HG02852 (cell line): ENCODE data around the gene ANTKMT.

Experiments
- ATAC-seq: cut with Tn5 transposase; IDR thresholded peaks from one replicate; pipeline ENCODE4 v1.9.1; 2021; ENCODE audit warnings: mild to moderate bottlenecking, moderate library complexity; ENCODE audit not compliant: unreplicated experiment

Gene ANTKMT

DNA sequence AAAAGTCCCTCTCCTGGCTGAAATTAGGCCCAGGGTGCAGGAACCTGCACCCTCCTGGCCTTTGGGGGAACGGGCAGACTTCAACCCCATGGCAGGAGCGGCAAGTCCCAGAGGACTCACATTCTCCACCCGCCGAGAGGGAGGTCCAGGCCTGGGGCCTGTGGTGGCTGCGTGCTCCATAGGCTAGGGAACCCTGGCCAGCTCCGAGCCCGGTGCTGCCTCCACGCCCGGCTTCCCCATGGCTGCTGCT lies 5.2 kb downstream of the ANTKMT start:
- no peak for ATAC-seq

- ATAC-seq = no peak
Observed at GRCh38 chr16:726438-727290, 5.7 kb downstream of the ANTKMT start, which contains the start of the genes CCDC78 and HAGHL. CCDC78 (minus strand) TSS chr16:726443; CDS start chr16:726367, 76 bp downstream. HAGHL (plus strand) TSS chr16:727106; CDS start chr16:727510, 404 bp downstream.

GRCh38 chr16:727291-727977 lies 6.5 kb downstream of the ANTKMT start:
- no peak for ATAC-seq

- ATAC-seq = no peak
Observed at GRCh38 chr16:728131-728889, 7.4 kb downstream of the ANTKMT start.

DNA sequence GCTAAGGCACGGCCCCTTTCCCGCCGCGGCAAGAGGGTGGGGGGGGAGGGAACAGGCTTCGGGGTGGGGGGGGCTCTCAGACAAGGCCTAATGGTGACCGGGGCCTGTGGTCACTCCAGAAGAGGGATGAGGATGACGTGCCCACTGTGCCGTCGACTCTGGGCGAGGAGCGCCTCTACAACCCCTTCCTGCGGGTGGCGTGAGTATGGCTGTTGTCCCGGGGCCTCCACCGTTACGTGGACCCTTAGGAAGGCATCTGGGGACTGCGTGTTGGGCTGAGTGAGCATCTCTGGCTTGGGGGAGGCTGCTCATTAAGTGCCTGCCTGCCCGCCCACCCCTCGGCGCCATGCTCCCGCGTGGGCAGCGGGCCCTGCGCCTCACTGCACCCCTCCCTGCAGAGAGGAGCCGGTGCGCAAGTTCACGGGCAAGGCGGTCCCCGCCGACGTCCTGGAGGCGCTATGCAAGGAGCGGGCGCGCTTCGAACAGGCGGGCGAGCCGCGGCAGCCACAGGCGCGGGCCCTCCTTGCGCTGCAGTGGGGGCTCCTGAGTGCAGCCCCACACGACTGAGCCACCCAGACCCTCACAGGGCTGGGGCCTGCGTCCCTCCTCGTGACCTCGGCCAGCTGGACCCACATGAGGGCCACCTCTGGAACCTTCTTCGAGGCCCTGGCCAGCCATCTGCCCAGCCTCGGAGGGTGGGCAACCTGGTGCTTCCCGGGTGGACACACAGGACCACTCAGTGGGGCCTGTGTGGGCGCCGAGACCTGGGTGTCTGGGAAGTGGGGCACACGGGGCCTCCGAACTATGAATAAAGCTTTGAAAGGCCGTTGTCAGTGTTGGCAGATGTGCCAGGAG lies 8.2 kb downstream of the ANTKMT start:
- no peak for ATAC-seq

DNA sequence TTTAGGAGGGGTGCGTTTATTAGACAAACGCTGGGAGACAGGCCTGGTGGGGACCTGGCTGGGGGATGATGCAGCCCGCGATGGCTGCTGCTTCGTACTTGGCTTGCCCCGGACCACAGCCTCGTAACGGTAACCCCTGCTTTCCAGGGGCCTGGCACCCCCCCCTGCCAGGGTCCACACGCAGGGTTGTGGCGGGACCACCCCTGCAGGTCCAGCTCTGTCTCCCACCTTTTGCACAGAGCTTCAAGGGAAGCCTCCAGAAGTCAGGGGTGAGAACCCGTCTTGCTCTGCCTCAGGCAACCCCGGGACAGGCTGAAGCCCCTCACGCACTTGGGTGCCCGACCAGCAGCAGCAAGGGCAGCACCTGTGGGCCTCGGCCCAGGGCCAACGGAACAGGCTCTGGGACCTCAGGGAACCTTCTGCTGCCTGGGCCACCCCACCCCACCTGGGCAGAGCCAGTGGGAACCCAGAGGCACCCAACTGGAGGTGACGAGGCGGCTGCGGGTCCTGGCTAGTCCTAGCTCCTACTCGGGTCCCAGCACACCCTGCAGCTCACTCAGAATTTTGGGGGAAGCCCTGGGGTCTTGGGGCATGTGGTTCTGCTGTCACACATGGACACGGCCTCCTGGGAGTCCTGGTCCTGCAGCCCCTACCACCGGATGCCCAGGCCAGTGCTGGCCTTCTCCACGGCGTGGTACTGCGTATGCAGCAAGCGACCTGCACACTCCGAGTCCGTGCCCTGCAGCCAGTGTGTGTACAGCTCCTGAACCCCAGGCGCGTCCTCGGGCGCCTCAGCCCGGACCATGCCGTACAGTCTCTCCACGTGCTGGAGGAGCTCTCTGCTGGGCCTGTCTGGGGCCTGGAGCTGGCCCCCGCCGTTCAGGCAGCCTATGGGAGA lies 9.1 kb downstream of the ANTKMT start:
- no peak for ATAC-seq

DNA sequence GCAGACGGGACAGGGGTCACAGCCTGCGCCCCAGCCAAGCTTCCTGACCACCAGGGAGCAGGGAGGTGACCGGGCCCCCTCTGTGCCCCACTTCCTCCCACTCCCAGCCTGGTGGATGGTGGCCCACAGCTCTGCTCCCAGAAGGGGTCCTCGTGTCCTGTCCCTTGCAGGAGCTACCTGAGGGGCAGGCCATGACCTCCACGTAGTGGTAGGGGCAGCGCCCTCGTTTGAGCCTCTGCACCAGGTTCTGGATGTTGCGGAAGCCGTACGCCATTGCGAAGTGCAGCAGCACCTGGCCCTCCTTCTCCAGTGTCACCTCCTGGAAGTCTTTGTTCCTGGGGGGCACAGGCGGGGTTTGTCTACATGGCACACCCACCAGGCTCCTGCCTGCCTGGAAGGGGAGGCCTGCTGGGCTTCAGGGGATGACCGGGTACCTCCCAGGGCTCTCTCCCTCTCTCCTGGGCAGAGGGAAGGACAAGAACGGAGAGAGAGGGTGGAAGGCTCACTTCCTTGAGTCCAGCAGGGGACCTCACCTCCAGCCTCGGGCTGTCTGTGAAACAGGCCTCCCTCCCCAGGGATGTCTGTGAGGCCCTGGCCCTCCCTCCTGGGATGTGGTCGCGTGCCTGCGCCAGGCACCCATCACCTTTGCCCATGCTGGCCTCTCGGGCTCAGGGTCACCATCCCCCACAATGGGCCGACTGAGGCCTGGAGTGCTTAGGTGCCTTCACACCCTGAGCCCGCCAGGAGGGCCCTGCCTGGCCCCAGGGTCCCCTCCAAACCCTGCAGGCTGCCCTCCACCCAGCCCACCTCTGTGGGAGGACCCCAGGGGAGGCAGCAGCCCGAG lies 9.9 kb downstream of the ANTKMT start:
- no peak for ATAC-seq

DNA sequence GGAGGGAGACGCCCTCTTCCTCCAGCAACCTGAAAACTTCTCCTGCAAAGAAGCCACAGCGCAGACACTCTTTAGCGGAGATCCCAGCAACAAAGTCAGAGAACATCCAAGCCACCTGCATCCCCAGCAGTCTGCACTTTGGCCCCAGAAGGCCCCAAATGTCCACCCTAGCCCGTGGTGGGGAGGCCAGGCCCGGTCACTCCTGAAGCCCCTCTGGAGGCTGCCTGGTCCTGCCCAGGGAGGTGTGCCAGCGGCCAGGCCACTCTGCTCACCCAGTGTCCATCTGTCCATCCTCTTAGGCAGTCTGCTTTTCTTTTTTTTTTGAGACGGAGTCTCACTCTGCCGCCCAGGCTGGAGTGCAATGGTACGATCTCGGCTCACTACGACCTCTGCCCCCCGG lies 11.4 kb downstream of the ANTKMT start:
- no peak for ATAC-seq

GRCh38 chr16:732936-733335 lies 12.0 kb downstream of the ANTKMT start:
- ATAC-seq = no peak

DNA sequence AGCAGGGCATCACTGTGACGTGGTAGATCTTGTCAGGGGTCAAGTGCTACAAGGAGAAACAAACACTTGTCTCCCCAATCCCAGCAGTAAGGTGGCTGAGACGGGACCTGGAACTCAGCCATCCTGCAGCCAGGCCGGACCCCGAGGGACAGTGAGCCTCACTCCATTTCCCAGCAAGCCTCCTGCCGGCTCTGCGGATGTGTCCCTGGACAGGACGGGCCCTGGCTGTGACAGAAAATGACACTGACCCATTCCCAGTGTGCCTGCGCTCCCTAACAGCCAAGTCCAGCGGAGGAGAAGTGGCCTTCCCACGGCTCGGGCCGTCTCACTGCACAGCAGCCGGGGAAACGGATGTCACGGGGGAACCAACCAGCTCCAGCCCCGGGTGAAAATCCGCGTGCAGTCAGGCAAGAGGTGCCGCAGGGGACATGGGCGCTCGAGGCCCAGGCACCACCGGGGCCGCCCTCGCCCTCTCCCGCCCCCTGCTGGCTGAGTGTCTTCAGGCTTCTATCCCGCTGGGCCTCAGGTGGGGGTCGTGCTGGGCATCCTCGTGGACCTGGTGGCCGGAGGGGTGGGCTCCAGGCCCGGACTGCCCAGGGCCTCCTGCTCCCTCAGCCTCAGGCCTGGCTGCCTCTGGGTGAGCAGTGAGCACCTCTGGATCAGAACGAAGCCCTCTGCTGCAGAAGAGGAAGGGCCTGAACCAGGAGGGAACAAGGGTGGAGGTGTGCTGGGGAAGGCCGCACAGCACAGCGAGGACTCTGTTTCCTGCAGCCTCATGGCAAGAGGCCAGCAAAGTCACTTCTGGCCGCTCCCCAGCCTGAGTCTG lies 12.6 kb downstream of the ANTKMT start:
- ATAC-seq = no peak

GRCh38 chr16:734208-734980 lies 13.4 kb downstream of the ANTKMT start:
- ATAC-seq = no peak

- ATAC-seq = no peak
Observed at GRCh38 chr16:734981-735881, 14.3 kb downstream of the ANTKMT start.

- ATAC-seq = no peak
Observed at GRCh38 chr16:735982-736453, 15.1 kb downstream of the ANTKMT start.

GRCh38 chr16:736936-737481 lies 16.1 kb downstream of the ANTKMT start:
- ATAC-seq = no peak

DNA sequence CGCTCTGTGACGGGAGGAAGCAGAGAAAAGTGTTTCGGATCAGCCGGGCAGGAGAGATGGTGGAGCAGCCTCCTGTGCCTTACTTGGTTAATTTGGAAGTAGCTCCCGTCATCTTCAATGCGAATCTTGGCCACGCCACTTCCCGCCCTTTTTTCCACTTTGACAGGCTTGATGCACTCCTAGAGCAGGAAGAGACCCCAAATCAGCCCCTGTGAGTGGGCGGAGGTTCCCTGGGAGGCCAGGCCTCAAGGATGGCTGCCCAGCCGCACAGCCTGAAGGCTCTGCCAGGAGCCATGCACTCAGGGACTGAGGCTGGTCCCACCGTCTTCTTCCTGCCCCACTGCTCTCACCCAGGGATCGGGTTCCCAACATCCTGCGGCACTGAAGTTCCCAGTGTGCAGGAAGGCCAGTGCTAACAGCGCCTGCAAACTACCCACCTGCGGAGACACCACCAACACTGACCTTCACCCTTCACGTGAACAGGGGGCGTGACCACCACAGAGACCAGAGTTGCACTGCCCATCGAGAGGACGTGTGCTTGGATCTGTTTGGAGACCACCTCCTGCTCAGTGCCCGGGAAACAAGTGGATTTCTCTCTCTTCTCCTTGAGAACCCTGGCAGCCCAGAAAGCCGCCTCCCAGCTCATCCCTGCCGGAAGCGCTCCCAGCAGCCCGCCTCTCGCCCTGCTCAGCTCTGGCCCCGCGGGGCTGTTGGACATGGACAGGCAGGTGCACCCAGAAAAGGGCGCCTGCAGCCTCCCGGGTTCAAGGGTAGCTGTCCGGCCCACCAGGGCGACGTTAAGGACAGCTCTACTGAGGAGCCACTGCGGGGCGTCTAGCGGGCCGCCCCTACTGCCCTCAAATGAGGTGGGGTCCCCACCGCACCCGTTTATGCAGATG lies 18.9 kb downstream of the ANTKMT start:
- ATAC-seq = no peak
